HL-60 (cell line): ENCODE data around the gene CPNE6.

Experiments used
- DNase-seq, 2 experiments: peaks; one replicate each; pipeline ENCODE4 v3.0.0-alpha.2; 2010 to 2020; ENCODE audit warnings: low read depth in 1 of 2, low spot score in 1 of 2
- H3K27ac ChIP-seq: fragments of 250-450 bp; sonication (Bioruptor Pico); replicated peaks from 2 replicates; pipeline ENCODE4 v1.5.1; 2020; ENCODE audit warnings: mild to moderate bottlenecking, moderate library complexity
- H3K27me3 ChIP-seq: fragments of 250-450 bp; sonication (Bioruptor Pico); 2 replicates; pipeline ENCODE4 v1.5.1; 2021; ENCODE audit warnings: mild to moderate bottlenecking, moderate library complexity; ENCODE audit not compliant: insufficient read depth, poor library complexity, severe bottlenecking
- H3K4me3 ChIP-seq: replicated peaks from 2 replicates; pipeline ENCODE4 v1.5.1; 2011; ENCODE audit warnings: mild to moderate bottlenecking, control low read depth, low read length; ENCODE audit not compliant: insufficient read depth
- GABPA ChIP-seq: IDR thresholded peaks from 2 replicates; pipeline ENCODE4 v1.6.1; 2012; ENCODE audit warnings: low read depth
- POLR2AphosphoS5 ChIP-seq: IDR thresholded peaks from 2 replicates; pipeline ENCODE4 v1.6.1; 2012; ENCODE audit warnings: low read depth
- SPI1 ChIP-seq: IDR thresholded peaks from 2 replicates; pipeline ENCODE4 v1.6.1; 2012; ENCODE audit warnings: low read depth, mild to moderate bottlenecking, borderline replicate concordance
- TF ChIP-seq, protein P1 (sequence below): IDR thresholded peaks from 2 replicates; pipeline ENCODE4 v1.6.1; 2012; ENCODE audit warnings: low read depth; ENCODE audit not compliant: insufficient replicate concordance
- TF ChIP-seq, protein P2 (sequence below): IDR thresholded peaks from one replicate; pipeline ENCODE4 v1.5.1; 2011; ENCODE audit warnings: low read length, control low read depth, inconsistent platforms; ENCODE audit not compliant: insufficient read depth

Gene CPNE6

DNA sequence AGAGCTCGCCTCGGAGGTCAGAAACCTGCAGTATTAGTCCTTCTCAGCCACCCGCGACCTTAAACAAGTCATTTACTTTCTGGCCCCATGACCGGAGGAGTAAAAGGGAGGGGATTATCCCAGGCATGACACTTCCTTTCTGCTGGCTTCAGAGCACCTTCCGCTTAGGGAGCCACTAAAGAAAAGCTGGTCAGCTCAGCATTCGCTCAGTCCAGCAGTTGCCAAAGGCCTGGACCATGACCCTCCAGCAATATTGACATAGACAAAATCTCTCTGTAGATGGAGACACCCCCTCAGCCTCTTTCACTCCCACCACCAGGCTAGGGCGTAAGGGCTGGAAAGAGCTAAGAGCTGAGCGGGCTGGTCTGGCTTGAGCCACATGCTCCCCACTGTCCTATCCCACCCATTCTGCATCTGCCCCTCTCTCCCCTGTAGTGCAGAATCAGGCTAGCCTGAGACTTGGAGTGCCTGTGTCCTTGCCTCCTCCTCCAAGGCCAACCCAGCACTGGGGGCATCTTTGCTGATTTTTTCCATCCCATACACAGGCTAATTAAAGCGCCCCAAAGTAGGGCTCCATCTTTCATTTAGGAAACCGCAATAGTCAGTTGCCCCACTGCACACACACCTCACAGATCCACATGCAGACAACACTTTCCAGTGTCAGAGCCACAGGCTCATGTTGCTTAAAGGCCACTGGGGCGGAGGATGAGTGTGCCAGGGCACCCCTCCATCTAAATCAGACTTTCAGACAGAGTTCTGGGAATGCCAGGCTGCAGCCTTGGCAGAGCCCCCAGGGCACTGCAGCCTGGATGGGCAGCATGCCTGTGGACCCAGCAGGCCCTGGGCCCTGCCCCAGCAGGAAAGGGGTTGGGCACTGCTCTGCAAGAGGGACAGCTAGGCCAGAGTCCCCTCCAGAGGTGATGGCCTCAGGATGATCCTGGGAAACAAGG is 4.0 kb upstream of the CPNE6 start:
- Histone ChIP-seq H3K4me3 (no peak overlapping the region), H3K27ac (no peak overlapping the region), H3K27me3 (no peaks in the 10 kb centered on the region)
- DNase-seq = no peak
- TF ChIP-seq POLR2AphosphoS5 (no peak), SPI1 (no peak), GABPA (no peak)
- TF ChIP-seq, protein P1, sequence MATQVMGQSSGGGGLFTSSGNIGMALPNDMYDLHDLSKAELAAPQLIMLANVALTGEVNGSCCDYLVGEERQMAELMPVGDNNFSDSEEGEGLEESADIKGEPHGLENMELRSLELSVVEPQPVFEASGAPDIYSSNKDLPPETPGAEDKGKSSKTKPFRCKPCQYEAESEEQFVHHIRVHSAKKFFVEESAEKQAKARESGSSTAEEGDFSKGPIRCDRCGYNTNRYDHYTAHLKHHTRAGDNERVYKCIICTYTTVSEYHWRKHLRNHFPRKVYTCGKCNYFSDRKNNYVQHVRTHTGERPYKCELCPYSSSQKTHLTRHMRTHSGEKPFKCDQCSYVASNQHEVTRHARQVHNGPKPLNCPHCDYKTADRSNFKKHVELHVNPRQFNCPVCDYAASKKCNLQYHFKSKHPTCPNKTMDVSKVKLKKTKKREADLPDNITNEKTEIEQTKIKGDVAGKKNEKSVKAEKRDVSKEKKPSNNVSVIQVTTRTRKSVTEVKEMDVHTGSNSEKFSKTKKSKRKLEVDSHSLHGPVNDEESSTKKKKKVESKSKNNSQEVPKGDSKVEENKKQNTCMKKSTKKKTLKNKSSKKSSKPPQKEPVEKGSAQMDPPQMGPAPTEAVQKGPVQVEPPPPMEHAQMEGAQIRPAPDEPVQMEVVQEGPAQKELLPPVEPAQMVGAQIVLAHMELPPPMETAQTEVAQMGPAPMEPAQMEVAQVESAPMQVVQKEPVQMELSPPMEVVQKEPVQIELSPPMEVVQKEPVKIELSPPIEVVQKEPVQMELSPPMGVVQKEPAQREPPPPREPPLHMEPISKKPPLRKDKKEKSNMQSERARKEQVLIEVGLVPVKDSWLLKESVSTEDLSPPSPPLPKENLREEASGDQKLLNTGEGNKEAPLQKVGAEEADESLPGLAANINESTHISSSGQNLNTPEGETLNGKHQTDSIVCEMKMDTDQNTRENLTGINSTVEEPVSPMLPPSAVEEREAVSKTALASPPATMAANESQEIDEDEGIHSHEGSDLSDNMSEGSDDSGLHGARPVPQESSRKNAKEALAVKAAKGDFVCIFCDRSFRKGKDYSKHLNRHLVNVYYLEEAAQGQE = no peak
- TF ChIP-seq, protein P2, sequence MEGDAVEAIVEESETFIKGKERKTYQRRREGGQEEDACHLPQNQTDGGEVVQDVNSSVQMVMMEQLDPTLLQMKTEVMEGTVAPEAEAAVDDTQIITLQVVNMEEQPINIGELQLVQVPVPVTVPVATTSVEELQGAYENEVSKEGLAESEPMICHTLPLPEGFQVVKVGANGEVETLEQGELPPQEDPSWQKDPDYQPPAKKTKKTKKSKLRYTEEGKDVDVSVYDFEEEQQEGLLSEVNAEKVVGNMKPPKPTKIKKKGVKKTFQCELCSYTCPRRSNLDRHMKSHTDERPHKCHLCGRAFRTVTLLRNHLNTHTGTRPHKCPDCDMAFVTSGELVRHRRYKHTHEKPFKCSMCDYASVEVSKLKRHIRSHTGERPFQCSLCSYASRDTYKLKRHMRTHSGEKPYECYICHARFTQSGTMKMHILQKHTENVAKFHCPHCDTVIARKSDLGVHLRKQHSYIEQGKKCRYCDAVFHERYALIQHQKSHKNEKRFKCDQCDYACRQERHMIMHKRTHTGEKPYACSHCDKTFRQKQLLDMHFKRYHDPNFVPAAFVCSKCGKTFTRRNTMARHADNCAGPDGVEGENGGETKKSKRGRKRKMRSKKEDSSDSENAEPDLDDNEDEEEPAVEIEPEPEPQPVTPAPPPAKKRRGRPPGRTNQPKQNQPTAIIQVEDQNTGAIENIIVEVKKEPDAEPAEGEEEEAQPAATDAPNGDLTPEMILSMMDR = no peak

DNA sequence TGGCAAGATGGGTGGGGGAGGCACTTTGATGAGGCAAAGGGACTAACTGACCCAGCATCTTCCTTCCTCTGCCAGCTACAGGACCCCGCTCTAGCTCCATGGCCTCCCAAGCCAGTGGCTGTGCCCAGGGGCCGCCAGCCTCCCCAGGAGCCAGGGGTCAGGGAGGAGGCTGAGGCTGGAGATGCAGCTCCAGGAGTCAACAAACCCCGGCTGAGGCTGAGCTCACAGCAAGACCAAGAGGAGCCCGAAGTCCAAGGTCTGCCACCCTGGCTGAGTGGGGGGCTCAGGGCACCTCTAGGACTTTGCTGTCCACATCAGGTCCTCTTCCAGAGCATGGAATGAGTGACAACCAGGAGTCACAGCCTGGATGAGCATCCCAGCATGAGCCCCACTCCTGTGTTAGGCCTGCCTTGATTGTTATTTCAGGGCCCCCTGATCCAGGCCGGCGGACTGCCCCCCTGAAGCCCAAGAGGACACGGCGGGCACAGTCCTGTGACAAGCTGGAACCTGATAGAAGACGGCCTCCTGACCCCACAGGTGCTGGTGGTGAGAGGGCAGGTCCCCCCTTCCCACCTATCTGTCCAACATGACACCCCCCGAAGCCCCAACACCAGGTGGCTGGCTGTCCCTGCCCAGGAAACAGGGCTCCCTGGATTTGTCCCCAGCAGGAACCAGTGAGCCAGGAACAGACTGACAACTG is 2.5 kb upstream of the CPNE6 start:
- no peak for TF ChIP-seq GABPA
- TF ChIP-seq, protein P2 = no peak
- TF ChIP-seq POLR2AphosphoS5 = no peak
- TF ChIP-seq, protein P1 = no peak
- no peak for TF ChIP-seq SPI1
- Histone ChIP-seq H3K27ac (no peak overlapping the region), H3K27me3 (no peaks in the 10 kb centered on the region), H3K4me3 (no peak overlapping the region)
- no peak for DNase-seq

DNA sequence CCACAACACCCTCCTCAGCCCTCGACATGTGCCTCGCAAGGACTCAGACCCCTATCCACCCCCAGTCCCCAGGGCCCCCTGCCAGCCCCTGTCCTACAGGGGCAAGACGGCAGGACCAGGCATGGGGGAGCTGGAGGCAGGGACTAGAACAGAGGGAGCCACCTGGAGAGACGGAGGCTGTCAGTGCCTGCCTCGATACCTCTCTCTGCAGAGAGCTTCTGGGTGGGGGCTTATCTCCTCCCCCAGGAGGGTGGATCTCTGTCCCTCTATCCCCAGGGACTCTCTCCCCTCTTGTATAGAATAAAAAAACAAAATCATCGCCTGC is 2.0 kb upstream of the CPNE6 start:
- DNase-seq = no peak
- Histone ChIP-seq H3K27me3 (no peaks in the 10 kb centered on the region), H3K27ac (no peak overlapping the region), H3K4me3 (no peak overlapping the region)
- TF ChIP-seq, protein P1 = no peak
